Endothelial cell of umbilical vein (primary cell): Measurements from ENCODE around the gene LRP1B. TPM values are rescaled to one million over a fixed set of nuclear protein-coding genes. Genes with fewer than 3 reads are reported as not detected.

ENCODE experiments used
- BruUV-seq: library from RNA; stranded (reverse); fragments of 400-500 nt; replicated peaks from 2 replicates; lab custom pipeline; 2021; lab: Mats Ljungman, UMichigan
- CTCF ChIA-PET: fragments of 300-600, 350-600 bp; sonication (Branson Sonifier 250); formaldehyde crosslinking; loops from one replicate; lab custom pipeline; 2021; ENCODE audit warnings: antibody characterized with exemption, inconsistent platforms; lab: Charles Lee
- POLR2A ChIA-PET: fragments of 300-600, 350-600 bp; sonication (Branson Sonifier 250); formaldehyde crosslinking; loops from one replicate; lab custom pipeline; 2021; ENCODE audit warnings: antibody characterized with exemption, inconsistent platforms; lab: Charles Lee
- DNase-seq: peaks from one replicate; pipeline ENCODE4 v3.0.0-alpha.2; 2011; ENCODE audit warnings: low read depth, low spot score
- FAIRE-seq: peaks from 2 replicates; lab custom pipeline; 2011; peaks lifted over from hg19 to GRCh38; lab: Jason Lieb, UNC
- H2AFZ ChIP-seq: 2 replicates; pipeline ENCODE4 v1.6.0; 2012; ENCODE audit warnings: low read depth, low read length, control low read depth, inconsistent platforms
- H3K27ac ChIP-seq: 2 replicates; pipeline ENCODE4 v1.5.1; 2011; ENCODE audit warnings: low read depth, mild to moderate bottlenecking, control low read depth, low read length, moderate library complexity; ENCODE audit not compliant: insufficient read depth
- H3K27me3 ChIP-seq, 2 experiments: 2 replicates each; pipeline versions ENCODE4 v1.6.0 to v1.6.1; 2011; ENCODE audit warnings: low read length in 2 of 2, mixed read lengths in 1 of 2; ENCODE audit not compliant: control insufficient read depth in 2 of 2, insufficient read depth in 2 of 2
- H3K36me3 ChIP-seq, 2 experiments: 2 replicates in 1 of 2; 3 replicates in 1 of 2; pipeline ENCODE4 v1.5.1; 2011; ENCODE audit warnings: low read length in 2 of 2, mild to moderate bottlenecking in 1 of 2, moderate library complexity in 1 of 2; ENCODE audit not compliant: control insufficient read depth in 2 of 2, insufficient read depth in 2 of 2; ENCODE audit errors: extremely low read depth in 1 of 2
- H3K4me1 ChIP-seq: 3 replicates; pipeline ENCODE4 v1.5.1; 2011; ENCODE audit warnings: mild to moderate bottlenecking, low read length; ENCODE audit not compliant: control insufficient read depth, insufficient read depth; ENCODE audit errors: extremely low read depth
- H3K4me2 ChIP-seq: 2 replicates; pipeline ENCODE4 v1.6.1; 2011; ENCODE audit warnings: low read length, control low read depth, mixed read lengths; ENCODE audit not compliant: insufficient read depth
- H3K4me3 ChIP-seq, 3 experiments: fragments of 200-600 bp in 1 of 3; sonication (generic), shearing (Covaris generic) in 1 of 3; replicated peaks in 1 of 3; 2 replicates each; pipeline ENCODE4 v1.5.1; 2011 to 2016; ENCODE audit warnings: control low read depth in 3 of 3, low read length in 3 of 3, mild to moderate bottlenecking in 2 of 3, inconsistent platforms in 1 of 3, low read depth in 1 of 3, moderate library complexity in 1 of 3; ENCODE audit not compliant: insufficient read depth in 1 of 3
- H3K79me2 ChIP-seq: 2 replicates; pipeline ENCODE4 v1.6.0; 2012; ENCODE audit warnings: low read length, inconsistent platforms; ENCODE audit not compliant: control insufficient read depth, insufficient read depth
- H3K9ac ChIP-seq: replicated peaks from 2 replicates; pipeline ENCODE3; 2011; ENCODE audit warnings: low read length, control low read depth; ENCODE audit not compliant: insufficient read depth; ENCODE audit errors: extremely low read depth
- H3K9me1 ChIP-seq: replicated peaks from 3 replicates; pipeline ENCODE4 v1.6.0; 2011; ENCODE audit warnings: mild to moderate bottlenecking, low read length; ENCODE audit not compliant: control insufficient read depth, insufficient read depth; ENCODE audit errors: extremely low read depth
- H3K9me3 ChIP-seq: replicated peaks from 2 replicates; pipeline ENCODE4 v1.5.1; 2012; ENCODE audit warnings: low read length, inconsistent platforms; ENCODE audit not compliant: control insufficient read depth, insufficient read depth
- H4K20me1 ChIP-seq: replicated peaks from 2 replicates; pipeline ENCODE3; 2011; ENCODE audit warnings: mild to moderate bottlenecking, low read length; ENCODE audit not compliant: control insufficient read depth, insufficient read depth; ENCODE audit errors: extremely low read depth
- CTCF ChIP-seq, 2 donors: IDR thresholded peaks; 1 replicate in 1 of 2; 2 replicates in 1 of 2; pipeline ENCODE4 v1.5.1; 2011; ENCODE audit warnings: low read length in 2 of 2, mild to moderate bottlenecking in 2 of 2, moderate library complexity in 2 of 2, control low read depth in 1 of 2, inconsistent platforms in 1 of 2, low read depth in 1 of 2; ENCODE audit not compliant: insufficient read depth in 1 of 2; ENCODE audit errors: extremely low read depth in 1 of 2
- EZH2 ChIP-seq: IDR thresholded peaks from 2 replicates; pipeline ENCODE4 v1.6.1; 2012; ENCODE audit warnings: borderline replicate concordance, low read depth, mild to moderate bottlenecking, moderate library complexity, low read length, inconsistent platforms; ENCODE audit not compliant: severe bottlenecking
- FOS ChIP-seq: IDR thresholded peaks from 2 replicates; pipeline ENCODE4 v1.6.1; 2011; ENCODE audit warnings: mild to moderate bottlenecking, low read length, moderate library complexity, borderline replicate concordance; ENCODE audit not compliant: insufficient read depth
- GATA2 ChIP-seq: IDR thresholded peaks from 2 replicates; pipeline ENCODE4 v1.7.0; 2011; ENCODE audit warnings: low read depth, mild to moderate bottlenecking, moderate library complexity, mixed read lengths, low read length; ENCODE audit not compliant: insufficient read length, insufficient read depth
- JUN ChIP-seq: IDR thresholded peaks from 2 replicates; pipeline ENCODE4 v1.6.1; 2011; ENCODE audit warnings: borderline replicate concordance, low read depth; ENCODE audit not compliant: insufficient read length, insufficient read depth
- MAX ChIP-seq: IDR thresholded peaks from 2 replicates; pipeline ENCODE4 v1.6.1; 2011; ENCODE audit not compliant: insufficient read depth, insufficient read length
- MYC ChIP-seq: IDR thresholded peaks from one replicate; pipeline ENCODE4 v1.6.1; 2011; ENCODE audit warnings: mild to moderate bottlenecking, low read depth, low read length
- POLR2A ChIP-seq: IDR thresholded peaks from 2 replicates; pipeline ENCODE4 v1.6.1; 2012; ENCODE audit warnings: low read depth, mild to moderate bottlenecking, control low read depth, low read length
- POLR2AphosphoS5 ChIP-seq: IDR thresholded peaks from 2 replicates; pipeline ENCODE4 v1.6.1; 2012; ENCODE audit warnings: low read depth, mild to moderate bottlenecking, control low read depth, low read length, moderate library complexity; ENCODE audit not compliant: insufficient read depth
- dilution Hi-C: fragments of 300-500 bp; cut with MboI; formaldehyde crosslinking; loops from one replicate; pipeline ENCODE4 v1.15.0; 2019; ENCODE audit warnings: low sequenced_read_pairs; ENCODE audit not compliant: extremely low pct_ligation_motif_present
- intact Hi-C: fragments of 100-400 bp; cut with micrococcal nuclease; formaldehyde crosslinking; loops from one replicate; pipeline ENCODE4 v1.10.0; 2022
- polyA plus RNA-seq, 4 experiments: library from polyadenylated mRNA; depleted of rRNA in 3 of 4; stranded (reverse) in 3 of 4; unstranded in 1 of 4; fragments of >200 nt; gene quantifications; 2 replicates each; pipeline versions ENCODE4 v1.2.1 to v1.2.3, GENCODE V29; 2011 to 2012; ENCODE audit warnings: missing spikeins in 1 of 4
- total RNA-seq: library from RNA; stranded (reverse); gene quantifications from 2 replicates; pipeline ENCODE4 v1.2.3, GENCODE V29; 2021

LRP1B gene
- total and polyA plus RNA-seq, 2 donors (not counting 3 experiments of a cell fraction or from before 2014, with no cell fraction given) = 0.03 to 0.07 TPM

- H3K9ac ChIP-seq = no peak overlapping the region
- TF ChIP-seq POLR2A (no peak), MYC (no peak), GATA2 (no peak), FOS (no peak), EZH2 (no peak), JUN (no peak), CTCF (IDR thresholded peaks at IDR 0.05; ENCODE audit: extremely low read depth in 1 of 2, insufficient read depth in 1 of 2, low read depth in 1 of 2, low read length in 2 of 2) (no peak)
- H3K27ac ChIP-seq = no peak overlapping the region
- BruUV-seq = no TSS peak
- H3K79me2 ChIP-seq = no peaks in the 10 kb centered on the region
- no peak overlapping the region for H2AFZ ChIP-seq
- no peaks in the 10 kb centered on the region for H3K4me1 ChIP-seq
- H3K4me3 ChIP-seq = no peak overlapping the region
- H4K20me1 ChIP-seq = no peaks in the 10 kb centered on the region
- DNase-seq (no peak), FAIRE-seq (no peak)
- no peaks in the 10 kb centered on the region for H3K36me3 ChIP-seq
- intact Hi-C loops = no loop called here
- dilution Hi-C loops = no loop called here
- H3K27me3 ChIP-seq = no peaks in the 10 kb centered on the region
- H3K9me1 ChIP-seq = no peaks in the 10 kb centered on the region
- CTCF ChIA-PET = no interaction called here
- no peaks in the 10 kb centered on the region for H3K9me3 ChIP-seq
- H3K4me2 ChIP-seq = no peak overlapping the region
- POLR2A ChIA-PET = no interaction called here
Observed at GRCh38 chr2:140701726-140702125, 1429.1 kb downstream of the LRP1B start.

GRCh38 chr2:140698636-140699035 is 1432.2 kb downstream of the LRP1B start:
- no peak overlapping the region for H2AFZ ChIP-seq
- BruUV-seq = no TSS peak
- dilution Hi-C loops = no loop called here
- H3K4me3 ChIP-seq = no peak overlapping the region
- intact Hi-C loops = no loop called here
- no peak overlapping the region for H3K9ac ChIP-seq
- H3K9me1 ChIP-seq = no peaks in the 10 kb centered on the region
- H3K4me2 ChIP-seq = no peak overlapping the region
- no peaks in the 10 kb centered on the region for H3K4me1 ChIP-seq
- no peaks in the 10 kb centered on the region for H3K9me3 ChIP-seq
- H3K79me2 ChIP-seq = no peaks in the 10 kb centered on the region
- POLR2A ChIA-PET = no interaction called here
- H3K27me3 ChIP-seq = no peaks in the 10 kb centered on the region
- H3K36me3 ChIP-seq = no peaks in the 10 kb centered on the region
- H3K27ac ChIP-seq = no peak overlapping the region
- FAIRE-seq (no peak), DNase-seq (no peak)
- no peak for TF ChIP-seq EZH2
- no peak for TF ChIP-seq POLR2A
- no peak for TF ChIP-seq MAX
- TF ChIP-seq CTCF (IDR thresholded peaks at IDR 0.05; ENCODE audit: extremely low read depth in 1 of 2, insufficient read depth in 1 of 2, low read depth in 1 of 2, low read length in 2 of 2) = no peak
- TF ChIP-seq GATA2 = no peak
- no peak for TF ChIP-seq FOS
- TF ChIP-seq JUN = no peak
- no peak for TF ChIP-seq POLR2AphosphoS5
- TF ChIP-seq MYC = no peak
- H4K20me1 ChIP-seq = no peaks in the 10 kb centered on the region
- CTCF ChIA-PET = no interaction called here
